ENCODE measurements around the gene LCORL. TPM values are rescaled to one million over a fixed set of nuclear protein-coding genes. Genes with fewer than 3 reads are reported as not detected.

Gene LCORL
- total RNA-seq, 1 experiment from 2014 or later: 11.3 TPM

DNA sequence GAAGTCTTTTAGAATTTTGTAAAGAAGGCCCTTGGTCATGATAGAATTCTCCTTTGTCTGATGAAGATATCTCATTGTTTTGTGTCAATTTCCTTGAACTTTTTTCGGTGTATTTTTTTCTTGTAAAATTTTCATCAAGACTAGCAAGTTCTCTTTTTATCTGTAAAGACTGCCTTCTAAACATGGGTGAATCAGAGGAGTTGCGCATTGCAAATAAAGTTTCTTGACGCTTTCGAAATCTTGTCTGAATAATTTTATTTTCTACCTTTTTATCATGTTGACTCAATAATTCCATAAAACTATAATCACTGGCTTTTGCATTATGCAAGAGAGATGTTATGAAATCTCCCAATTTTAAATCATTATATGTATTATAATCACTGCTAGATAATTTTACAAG, 144.6 kb downstream of the LCORL start:
- H3K36me3 Mint-ChIP-seq (ENCODE audit: insufficient read depth, unreplicated experiment): no peaks in the 10 kb centered on the region
- intact Hi-C loops (cut with micrococcal nuclease; ENCODE audit: unreplicated experiment): no loop called here

GRCh38 chr4:17875402-17876070, 146.0 kb downstream of the LCORL start:
- no TSS peak for BruUV-seq (replicated peaks)
- Mint-ChIP-seq H3K9me3 (ENCODE audit: unreplicated experiment) (no peaks in the 10 kb centered on the region), H3K4me3 (ENCODE audit: unreplicated experiment) (no peak overlapping the region), H3K27ac (ENCODE audit: unreplicated experiment) (no peak overlapping the region), H3K27me3 (ENCODE audit: insufficient read depth, unreplicated experiment) (no peaks in the 10 kb centered on the region), H3K4me1 (ENCODE audit: low read depth, unreplicated experiment) (no peaks in the 10 kb centered on the region), H3K36me3 (ENCODE audit: insufficient read depth, unreplicated experiment) (no peaks in the 10 kb centered on the region)
- Histone ChIP-seq H3K36me3 (ENCODE audit: control insufficient read depth, insufficient read depth, low read length) (no peaks in the 10 kb centered on the region), H3K9me3 (no peaks in the 10 kb centered on the region), H3K4me1 (no peaks in the 10 kb centered on the region), H3K4me3 (ENCODE audit: low read depth, low read length) (no peak overlapping the region), H3K27me3 (replicated peaks; ENCODE audit: control insufficient read depth, insufficient read depth, low read length) (no peaks in the 10 kb centered on the region)
- intact Hi-C loops (cut with micrococcal nuclease; ENCODE audit: unreplicated experiment): no loop called here
- TF ChIP-seq, protein P1, sequence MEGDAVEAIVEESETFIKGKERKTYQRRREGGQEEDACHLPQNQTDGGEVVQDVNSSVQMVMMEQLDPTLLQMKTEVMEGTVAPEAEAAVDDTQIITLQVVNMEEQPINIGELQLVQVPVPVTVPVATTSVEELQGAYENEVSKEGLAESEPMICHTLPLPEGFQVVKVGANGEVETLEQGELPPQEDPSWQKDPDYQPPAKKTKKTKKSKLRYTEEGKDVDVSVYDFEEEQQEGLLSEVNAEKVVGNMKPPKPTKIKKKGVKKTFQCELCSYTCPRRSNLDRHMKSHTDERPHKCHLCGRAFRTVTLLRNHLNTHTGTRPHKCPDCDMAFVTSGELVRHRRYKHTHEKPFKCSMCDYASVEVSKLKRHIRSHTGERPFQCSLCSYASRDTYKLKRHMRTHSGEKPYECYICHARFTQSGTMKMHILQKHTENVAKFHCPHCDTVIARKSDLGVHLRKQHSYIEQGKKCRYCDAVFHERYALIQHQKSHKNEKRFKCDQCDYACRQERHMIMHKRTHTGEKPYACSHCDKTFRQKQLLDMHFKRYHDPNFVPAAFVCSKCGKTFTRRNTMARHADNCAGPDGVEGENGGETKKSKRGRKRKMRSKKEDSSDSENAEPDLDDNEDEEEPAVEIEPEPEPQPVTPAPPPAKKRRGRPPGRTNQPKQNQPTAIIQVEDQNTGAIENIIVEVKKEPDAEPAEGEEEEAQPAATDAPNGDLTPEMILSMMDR (IDR thresholded peaks at IDR 0.05; ENCODE audit: insufficient read depth in 1 of 2, low read depth in 1 of 2, low read length in 1 of 2, severe bottlenecking in 1 of 2, unreplicated experiment in 1 of 2): no peak
- ChIA-PET POLR2A (no interaction called here), CTCF (no interaction called here)
- no peak for DNase-seq

More for the DNA sequence above, 144.6 kb downstream of the LCORL start:
- no peaks in the 10 kb centered on the region for H3K27me3 Mint-ChIP-seq (ENCODE audit: insufficient read depth, unreplicated experiment)
- Histone ChIP-seq H3K4me3 (ENCODE audit: low read depth, low read length) (no peak overlapping the region), H3K4me1 (no peaks in the 10 kb centered on the region), H3K9me3 (no peaks in the 10 kb centered on the region), H3K27me3 (replicated peaks; ENCODE audit: control insufficient read depth, insufficient read depth, low read length) (no peaks in the 10 kb centered on the region), H3K36me3 (ENCODE audit: control insufficient read depth, insufficient read depth, low read length) (no peaks in the 10 kb centered on the region)
- CTCF ChIA-PET: no interaction called here
- TF ChIP-seq, protein P1 (IDR thresholded peaks at IDR 0.05; ENCODE audit: insufficient read depth in 1 of 2, low read depth in 1 of 2, low read length in 1 of 2, severe bottlenecking in 1 of 2, unreplicated experiment in 1 of 2): no peak
- H3K4me3 Mint-ChIP-seq (ENCODE audit: unreplicated experiment): no peak overlapping the region
- DNase-seq: no peak
- H3K27ac Mint-ChIP-seq (ENCODE audit: unreplicated experiment): no peak overlapping the region
- no peaks in the 10 kb centered on the region for H3K4me1 Mint-ChIP-seq (ENCODE audit: low read depth, unreplicated experiment)
- BruUV-seq (replicated peaks): no TSS peak
- POLR2A ChIA-PET: no interaction called here
- H3K9me3 Mint-ChIP-seq (ENCODE audit: unreplicated experiment): no peaks in the 10 kb centered on the region

- BruUV-seq (replicated peaks): no TSS peak
- no peaks in the 10 kb centered on the region for H3K36me3 ChIP-seq (ENCODE audit: control insufficient read depth, insufficient read depth, low read length)
- CTCF ChIA-PET: no interaction called here
- no peaks in the 10 kb centered on the region for H3K4me1 ChIP-seq
- no peak overlapping the region for H3K4me3 ChIP-seq (ENCODE audit: low read depth, low read length)
- Mint-ChIP-seq H3K4me3 (ENCODE audit: unreplicated experiment) (no peak overlapping the region), H3K36me3 (ENCODE audit: insufficient read depth, unreplicated experiment) (no peaks in the 10 kb centered on the region), H3K4me1 (ENCODE audit: low read depth, unreplicated experiment) (no peaks in the 10 kb centered on the region), H3K27ac (ENCODE audit: unreplicated experiment) (no peak overlapping the region), H3K27me3 (ENCODE audit: insufficient read depth, unreplicated experiment) (no peaks in the 10 kb centered on the region), H3K9me3 (ENCODE audit: unreplicated experiment) (no peaks in the 10 kb centered on the region)
- intact Hi-C loops (cut with micrococcal nuclease; ENCODE audit: unreplicated experiment): no loop called here
- no peaks in the 10 kb centered on the region for H3K9me3 ChIP-seq
- POLR2A ChIA-PET: no interaction called here
- TF ChIP-seq, protein P1 (IDR thresholded peaks at IDR 0.05; ENCODE audit: insufficient read depth in 1 of 2, low read depth in 1 of 2, low read length in 1 of 2, severe bottlenecking in 1 of 2, unreplicated experiment in 1 of 2): no peak
- no peak for DNase-seq
- H3K27me3 ChIP-seq (replicated peaks; ENCODE audit: control insufficient read depth, insufficient read depth, low read length): no peaks in the 10 kb centered on the region
These were observed 152.2 kb downstream of the LCORL start for GRCh38 chr4:17869327-17869726.
